Measurements from ENCODE around the gene PCDHA1. TPM values are rescaled to one million over a fixed set of nuclear protein-coding genes. Genes with fewer than 3 reads are reported as not detected.

Gene PCDHA1
- total and polyA plus RNA-seq, 9 of the 15 experiments (the other 6 are each of a cell fraction or from before 2014, with no cell fraction given), result not detected

- Histone ChIP-seq H3K9ac (ENCODE audit: insufficient read depth in 1 of 2, low read depth in 2 of 2, low read length in 2 of 2) (no peak overlapping the region), H3K9me3 (replicated peaks; ENCODE audit: control insufficient read depth, insufficient read depth, low read depth, low read length) (peaks cover 13% of the 10 kb centered on the region), H3K4me2 (ENCODE audit: insufficient read depth, low read length) (no peak overlapping the region), H3K4me3 (no peak overlapping the region), H3K4me1 (replicated peaks in 1 of 2; ENCODE audit: control insufficient read depth in 2 of 2, insufficient read depth in 2 of 2, low read length in 2 of 2) (no peaks in the 10 kb centered on the region), H3K27ac (ENCODE audit: extremely low read depth, low read depth, low read length) (no peak overlapping the region), H3K79me2 (ENCODE audit: control insufficient read depth, insufficient read depth, low read length) (no peaks in the 10 kb centered on the region), H2AFZ (ENCODE audit: low read depth, low read length) (no peak overlapping the region), H3K27me3 (ENCODE audit: control insufficient read depth in 2 of 2, insufficient read depth in 2 of 2, low read length in 2 of 2) (no peaks in the 10 kb centered on the region), H4K20me1 (replicated peaks; ENCODE audit: control insufficient read depth, insufficient read depth, low read length) (no peaks in the 10 kb centered on the region), H3K9me1 (ENCODE audit: control insufficient read depth, insufficient read depth, low read length) (no peaks in the 10 kb centered on the region), H3K36me3 (ENCODE audit: control insufficient read depth, insufficient read depth, low read length) (no peaks in the 10 kb centered on the region)
- DNase-seq (ENCODE audit: extremely low read depth in 1 of 4, low spot score in 3 of 4) (no peak), FAIRE-seq (no peak), ATAC-seq (no peak)
- TF ChIP-seq SMAD1 (IDR thresholded peaks at IDR 0.05; ENCODE audit: low read depth, low read length, partially characterized antibody), result no peak
- TF ChIP-seq ZNF57 (CRISPR knock-in tag; IDR thresholded peaks at IDR 0.05), result no peak
- no peak for TF ChIP-seq ASH1L (IDR thresholded peaks at IDR 0.05; ENCODE audit: borderline replicate concordance, low read depth, partially characterized antibody)
- no peak for TF ChIP-seq EGR1 (conservative IDR thresholded peaks at IDR 0.05)
- no peak for TF ChIP-seq KAT2B (IDR thresholded peaks at IDR 0.05; ENCODE audit: low read depth, low read length)
- no peak for TF ChIP-seq RBM15 (IDR thresholded peaks at IDR 0.05; ENCODE audit: insufficient read depth, low read length)
- TF ChIP-seq ESRRB (CRISPR knock-in tag; IDR thresholded peaks at IDR 0.05; ENCODE audit: borderline replicate concordance), result no peak
- no peak for TF ChIP-seq TCF7 (IDR thresholded peaks at IDR 0.05; ENCODE audit: borderline replicate concordance)
- TF ChIP-seq SAP30 (IDR thresholded peaks at IDR 0.05; ENCODE audit: borderline replicate concordance, insufficient read depth, low read depth, low read length, poor library complexity, severe bottlenecking), result no peak
- TF ChIP-seq STAT5B (CRISPR knock-in tag; IDR thresholded peaks at IDR 0.05), result no peak
- no peak for TF ChIP-seq ZFP91 (CRISPR knock-in tag; IDR thresholded peaks at IDR 0.05)
- 0% methylated on average over 4 of the region's 4 CpGs for WGBS (ENCODE audit: insufficient coverage, low coverage, missing lambda C conversion rate)
- in situ Hi-C loops (cut with MboI), result no loop called here
- POLR2A ChIA-PET, result no interaction called here
- CTCF ChIA-PET (ENCODE audit: low intra/inter-chr PET ratio), result no interaction called here
- intact Hi-C loops (cut with micrococcal nuclease), result no loop called here
- no TSS peak for BruUV-seq (replicated peaks)
Observed at GRCh38 chr5:140767444-140767843, 18.5 kb upstream of the PCDHA1 start.

Data from K562 (cell line).